Suprapubic skin (tissue), 4 donors: ENCODE data around the gene SERPINI1. TPM values are rescaled to one million over a fixed set of nuclear protein-coding genes. Genes with fewer than 3 reads are reported as not detected.

ENCODE experiments used
- DNase-seq, 2 donors: peaks; one replicate each; pipeline ENCODE4 v3.0.0-alpha.2; 2019; ENCODE audit warnings: low spot score in 2 of 2
- H3K27ac ChIP-seq: fragments of 200-600 bp; sonication (generic); one replicate; pipeline ENCODE4 v1.5.1; 2019
- H3K27me3 ChIP-seq: fragments of 200-600 bp; sonication (generic); one replicate; pipeline ENCODE4 v1.5.1; 2019
- H3K36me3 ChIP-seq: fragments of 200-600 bp; sonication (generic); one replicate; pipeline ENCODE4 v1.5.1; 2019
- H3K4me1 ChIP-seq: fragments of 200-600 bp; sonication (generic); one replicate; pipeline ENCODE4 v1.5.1; 2019
- H3K4me3 ChIP-seq: fragments of 200-600 bp; sonication (generic); one replicate; pipeline ENCODE4 v1.5.1; 2019; ENCODE audit warnings: mild to moderate bottlenecking
- H3K9me3 ChIP-seq: fragments of 200-600 bp; sonication (generic); one replicate; pipeline ENCODE4 v1.5.1; 2019
- CTCF ChIP-seq, 2 donors: fragments of 200-600 bp in 1 of 2; fragments of 450-650 bp in 1 of 2; sonication (generic) in 1 of 2; IDR thresholded peaks; one replicate each; pipeline ENCODE4 v1.5.1; 2016 to 2019; ENCODE audit warnings: antibody characterized with exemption in 2 of 2, mild to moderate bottlenecking in 1 of 2, moderate library complexity in 1 of 2
- EP300 ChIP-seq: sonication (generic); formaldehyde crosslinking; IDR thresholded peaks from one replicate; pipeline ENCODE4 v1.6.1; 2017; ENCODE audit warnings: antibody characterized with exemption
- POLR2A ChIP-seq, 2 donors: fragments of 450-650 bp; IDR thresholded peaks; one replicate each; pipeline ENCODE4 v1.6.1; 2017; ENCODE audit warnings: antibody characterized with exemption in 2 of 2, mild to moderate bottlenecking in 2 of 2, moderate library complexity in 2 of 2
- POLR2AphosphoS5 ChIP-seq, 3 donors: sonication (generic); formaldehyde crosslinking; IDR thresholded peaks; one replicate each; pipeline ENCODE4 v1.6.1; 2017; ENCODE audit warnings: antibody characterized with exemption in 3 of 3
- WGBS: methylation state at CpG from one replicate; pipeline ENCODE4 v1.1.5; 2018; 5-methylcytosine and 5-hydroxymethylcytosine counted together
- total RNA-seq, 4 donors: library from RNA; depleted of rRNA; stranded (reverse); fragments of >200 nt; gene quantifications; one replicate each; pipeline ENCODE4 v1.1.0, GENCODE V29; 2016

The SERPINI1 gene
- total RNA-seq, 4 donors from 2014 or later = 1.6 to 3.0 (median 2.0) TPM

- TF ChIP-seq EP300 (no peak), POLR2AphosphoS5 (IDR thresholded peaks at IDR 0.05) (no peak), POLR2A (IDR thresholded peaks at IDR 0.05) (no peak), CTCF (IDR thresholded peaks at IDR 0.05) (no peak)
- H3K9me3 ChIP-seq = no peaks in the 10 kb centered on the region
- peaks cover 12% of the 10 kb centered on the region for H3K4me1 ChIP-seq
- 49% methylated on average over 2 of the region's 2 CpGs for WGBS
- DNase-seq = no peak
- no peak overlapping the region for H3K4me3 ChIP-seq
- no peaks in the 10 kb centered on the region for H3K27me3 ChIP-seq
- H3K36me3 ChIP-seq = no peaks in the 10 kb centered on the region
- H3K27ac ChIP-seq = no peak overlapping the region
Measured at GRCh38 chr3:167837466-167837865, 101.9 kb downstream of the SERPINI1 start.

GRCh38 chr3:167839460-167840134 lies 104.1 kb downstream of the SERPINI1 start:
- H3K36me3 ChIP-seq = no peaks in the 10 kb centered on the region
- no peaks in the 10 kb centered on the region for H3K9me3 ChIP-seq
- no peak overlapping the region for H3K4me3 ChIP-seq
- no peaks in the 10 kb centered on the region for H3K27me3 ChIP-seq
- WGBS = 32% methylated on average over 4 of the region's 4 CpGs
- no peak for DNase-seq
- no peak overlapping the region for H3K27ac ChIP-seq
- peaks cover 12% of the 10 kb centered on the region for H3K4me1 ChIP-seq
- TF ChIP-seq POLR2A (IDR thresholded peaks at IDR 0.05) = no peak
- no peak for TF ChIP-seq CTCF (IDR thresholded peaks at IDR 0.05)
- no peak for TF ChIP-seq POLR2AphosphoS5 (IDR thresholded peaks at IDR 0.05)
- TF ChIP-seq EP300 = no peak

- DNase-seq = no peak
- Histone ChIP-seq H3K9me3 (no peaks in the 10 kb centered on the region), H3K36me3 (no peaks in the 10 kb centered on the region), H3K4me1 (peaks cover 12% of the 10 kb centered on the region), H3K27ac (no peak overlapping the region), H3K27me3 (no peaks in the 10 kb centered on the region), H3K4me3 (no peak overlapping the region)
- TF ChIP-seq EP300 = no peak
- TF ChIP-seq POLR2AphosphoS5 (IDR thresholded peaks at IDR 0.05) = no peak
- TF ChIP-seq POLR2A (IDR thresholded peaks at IDR 0.05) = no peak
- TF ChIP-seq CTCF (IDR thresholded peaks at IDR 0.05) = no peak
- WGBS = 72% methylated on average over 3 of the region's 3 CpGs
Measured at GRCh38 chr3:167840247-167840646, 104.7 kb downstream of the SERPINI1 start.

- Histone ChIP-seq H3K36me3 (no peaks in the 10 kb centered on the region), H3K9me3 (no peaks in the 10 kb centered on the region), H3K27me3 (no peaks in the 10 kb centered on the region), H3K4me1 (peaks cover 12% of the 10 kb centered on the region), H3K4me3 (no peak overlapping the region), H3K27ac (no peak overlapping the region)
- no peak for DNase-seq
- TF ChIP-seq CTCF (IDR thresholded peaks at IDR 0.05) (no peak), POLR2A (IDR thresholded peaks at IDR 0.05) (no peak), POLR2AphosphoS5 (IDR thresholded peaks at IDR 0.05) (no peak), EP300 (no peak)
- 90% methylated on average over 1 of the region's 1 CpG for WGBS
Measured at GRCh38 chr3:167843481-167843880, 108.0 kb downstream of the SERPINI1 start.

- Histone ChIP-seq H3K27ac (no peak overlapping the region), H3K9me3 (no peaks in the 10 kb centered on the region), H3K4me3 (no peak overlapping the region), H3K36me3 (no peaks in the 10 kb centered on the region), H3K4me1 (peaks cover 12% of the 10 kb centered on the region), H3K27me3 (no peaks in the 10 kb centered on the region)
- WGBS = 89% methylated on average over 2 of the region's 2 CpGs
- no peak for DNase-seq
- no peak for TF ChIP-seq EP300
- TF ChIP-seq POLR2AphosphoS5 (IDR thresholded peaks at IDR 0.05) = no peak
- TF ChIP-seq POLR2A (IDR thresholded peaks at IDR 0.05) = no peak
- no peak for TF ChIP-seq CTCF (IDR thresholded peaks at IDR 0.05)
Measured at GRCh38 chr3:167843886-167844285, 108.4 kb downstream of the SERPINI1 start.
